Uterus (tissue), 2 donors: ENCODE data around the gene SPTBN4.

ENCODE experiments used
- POLR2A ChIP-seq, 2 donors: fragments of 450-650 bp; IDR thresholded peaks; one replicate each; pipeline ENCODE4 v1.6.1; 2016; ENCODE audit warnings: antibody characterized with exemption in 2 of 2, mild to moderate bottlenecking in 1 of 2, moderate library complexity in 1 of 2
- TF ChIP-seq, protein P1 (sequence below), 4 experiments: fragments of 200-600 bp in 2 of 4; fragments of 450-650 bp in 2 of 4; sonication (generic) in 2 of 4; IDR thresholded peaks; one replicate each; pipeline ENCODE4 v1.5.1; 2016 to 2019; ENCODE audit warnings: antibody characterized with exemption in 4 of 4, mild to moderate bottlenecking in 2 of 4, moderate library complexity in 1 of 4

DNA sequence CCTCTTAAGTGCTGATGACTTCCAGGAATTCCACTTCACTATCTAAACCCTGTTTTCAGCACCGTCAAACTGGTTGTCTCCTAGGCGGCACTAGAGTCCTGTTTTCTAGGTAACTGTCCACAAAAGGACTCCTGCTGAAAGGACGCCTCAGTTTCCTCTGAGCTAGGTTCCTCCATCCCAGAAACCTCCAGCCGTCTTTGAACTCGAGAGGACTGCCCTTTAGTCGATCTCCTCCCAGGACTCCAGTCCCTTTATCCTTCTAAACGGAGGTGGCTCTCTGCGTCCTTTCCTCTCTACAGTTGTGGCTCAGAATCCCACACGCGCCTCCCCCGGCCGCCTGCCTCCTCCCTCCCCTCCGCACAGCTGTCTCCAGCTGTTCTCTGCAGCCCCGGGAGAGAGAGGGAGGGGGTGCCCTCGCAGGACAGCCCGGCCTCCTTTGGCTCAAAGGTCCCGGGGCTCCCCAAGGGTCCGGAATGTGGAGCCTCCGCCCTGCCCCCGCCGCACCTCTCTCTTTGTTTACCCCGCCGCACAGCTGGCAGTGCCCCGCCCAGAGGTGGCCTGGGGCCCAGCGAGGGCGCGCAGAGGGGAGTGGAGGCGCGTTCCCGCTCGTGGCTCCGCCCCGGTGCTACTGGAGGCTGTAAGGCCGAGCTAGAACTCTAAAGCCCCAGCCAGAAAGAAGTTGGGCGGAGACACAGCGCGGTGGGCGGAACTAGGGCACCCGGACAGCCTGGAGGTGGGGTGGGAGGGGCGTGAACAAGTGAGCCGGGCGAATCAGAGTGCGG lies 136.8 kb downstream of the SPTBN4 start:
- peak; percentile 74 to 89 for TF ChIP-seq POLR2A (IDR thresholded peaks at IDR 0.05)
- TF ChIP-seq, protein P1, sequence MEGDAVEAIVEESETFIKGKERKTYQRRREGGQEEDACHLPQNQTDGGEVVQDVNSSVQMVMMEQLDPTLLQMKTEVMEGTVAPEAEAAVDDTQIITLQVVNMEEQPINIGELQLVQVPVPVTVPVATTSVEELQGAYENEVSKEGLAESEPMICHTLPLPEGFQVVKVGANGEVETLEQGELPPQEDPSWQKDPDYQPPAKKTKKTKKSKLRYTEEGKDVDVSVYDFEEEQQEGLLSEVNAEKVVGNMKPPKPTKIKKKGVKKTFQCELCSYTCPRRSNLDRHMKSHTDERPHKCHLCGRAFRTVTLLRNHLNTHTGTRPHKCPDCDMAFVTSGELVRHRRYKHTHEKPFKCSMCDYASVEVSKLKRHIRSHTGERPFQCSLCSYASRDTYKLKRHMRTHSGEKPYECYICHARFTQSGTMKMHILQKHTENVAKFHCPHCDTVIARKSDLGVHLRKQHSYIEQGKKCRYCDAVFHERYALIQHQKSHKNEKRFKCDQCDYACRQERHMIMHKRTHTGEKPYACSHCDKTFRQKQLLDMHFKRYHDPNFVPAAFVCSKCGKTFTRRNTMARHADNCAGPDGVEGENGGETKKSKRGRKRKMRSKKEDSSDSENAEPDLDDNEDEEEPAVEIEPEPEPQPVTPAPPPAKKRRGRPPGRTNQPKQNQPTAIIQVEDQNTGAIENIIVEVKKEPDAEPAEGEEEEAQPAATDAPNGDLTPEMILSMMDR (IDR thresholded peaks at IDR 0.05) = peak in 3 of 4 experiments; percentile 4 to 20 (median 8)
